NB4 (cell line): ENCODE results near the gene ACLY.

Source experiments
- DNase-seq: peaks from one replicate; pipeline ENCODE4 v3.0.0; 2010; ENCODE audit warnings: low read depth
- H3K4me3 ChIP-seq: one replicate; pipeline ENCODE4 v1.5.1; 2011; ENCODE audit warnings: mild to moderate bottlenecking, low read depth, low read length, moderate library complexity
- CTCF ChIP-seq: IDR thresholded peaks from one replicate; pipeline ENCODE4 v1.5.1; 2012; ENCODE audit warnings: low read depth, low read length
- MAX ChIP-seq: IDR thresholded peaks from 2 replicates; pipeline ENCODE4 v1.6.1; 2011; ENCODE audit warnings: low read depth, low read length
- MYC ChIP-seq: IDR thresholded peaks from 2 replicates; pipeline ENCODE4 v1.6.1; 2011; ENCODE audit warnings: low read depth, low read length
- POLR2A ChIP-seq: IDR thresholded peaks from 2 replicates; pipeline ENCODE4 v1.6.1; 2011; ENCODE audit warnings: mild to moderate bottlenecking; ENCODE audit not compliant: insufficient read length; ENCODE audit errors: extremely low read depth

Gene ACLY

GRCh38 chr17:41870627-41871026 is 48.1 kb downstream of the ACLY start:
- no peak overlapping the region for H3K4me3 ChIP-seq
- TF ChIP-seq MAX = no peak
- TF ChIP-seq POLR2A = no peak
- no peak for TF ChIP-seq CTCF
- no peak for TF ChIP-seq MYC
- DNase-seq = no peak

- no peak for TF ChIP-seq MAX
- TF ChIP-seq MYC = no peak
- no peak for TF ChIP-seq CTCF
- no peak for TF ChIP-seq POLR2A
- H3K4me3 ChIP-seq = no peak overlapping the region
- DNase-seq = no peak
Observed at GRCh38 chr17:41870097-41870496, 48.7 kb downstream of the ACLY start.

GRCh38 chr17:41869426-41869825 is 49.3 kb downstream of the ACLY start:
- no peak for TF ChIP-seq MAX
- TF ChIP-seq MYC = no peak
- TF ChIP-seq POLR2A = no peak
- no peak for TF ChIP-seq CTCF
- no peak overlapping the region for H3K4me3 ChIP-seq
- no peak for DNase-seq

- no peak overlapping the region for H3K4me3 ChIP-seq
- no peak for TF ChIP-seq MAX
- no peak for TF ChIP-seq CTCF
- TF ChIP-seq POLR2A = no peak
- TF ChIP-seq MYC = no peak
- no peak for DNase-seq
Observed at GRCh38 chr17:41868568-41868967, 50.2 kb downstream of the ACLY start.

- H3K4me3 ChIP-seq = peak overlapping the region; percentile 44
- no peak for DNase-seq
- TF ChIP-seq MYC (no peak), CTCF (no peak), POLR2A (peak; percentile 54)
Observed at GRCh38 chr17:41865596-41865893, 53.2 kb downstream of the ACLY start.

- TF ChIP-seq MAX (peak; percentile 80), MYC (peak; percentile 80), CTCF (no peak), POLR2A (peak; percentile 81)
- peak within 1 kb of the TSS; percentile 73 for H3K4me3 ChIP-seq
Observed at GRCh38 chr17:41864836-41865595, 53.7 kb downstream of the ACLY start, which contains the start of gene KLHL11. Gene KLHL11 (minus strand): TSS chr17:41865423. CDS start chr17:41865370, 53 bp downstream.

More at GRCh38 chr17:41864836-41865595, 53.7 kb downstream of the ACLY start, which contains the start of gene KLHL11:
- DNase-seq = peak; percentile 92
